Nucleus accumbens (tissue), 56 donors: ENCODE results near the gene SLC22A23.
A peak's percentile ranks its signal among the peaks of the same experiment; 100 is the strongest.
"Not testable (repeated sequence)": the region's sequence is repeated elsewhere in the genome, so short reads cannot be mapped to it uniquely, and the experiment has no call there.

ENCODE experiments used
- DNase-seq, 56 donors: peaks; one replicate each; lab custom pipeline; 2025; lab: John Stamatoyannopoulos, UW

Gene SLC22A23

GRCh38 chr6:3261518-3261820 lies 195.4 kb downstream of the SLC22A23 start:
- no peak for DNase-seq

GRCh38 chr6:3260772-3261517 lies 195.9 kb downstream of the SLC22A23 start:
- no peak for DNase-seq

- DNase-seq: no peak
Measured at GRCh38 chr6:3260296-3260695, 196.6 kb downstream of the SLC22A23 start.

- DNase-seq: peak in 27 of 56 donors; percentile 30 to 66 (median 53)
Measured at GRCh38 chr6:3259491-3259958, 197.3 kb downstream of the SLC22A23 start.

GRCh38 chr6:3258720-3259490 lies 197.9 kb downstream of the SLC22A23 start, which contains the start of gene PSMG4:
TSS of gene PSMG4 (plus strand) at chr6:3258947. CDS start at chr6:3259023, 76 bp downstream.
- DNase-seq: peak; percentile 30 to 96 (median 89)

- DNase-seq: no peak
Measured at GRCh38 chr6:3258201-3258600, 198.6 kb downstream of the SLC22A23 start.

- no peak for DNase-seq
Measured at GRCh38 chr6:3253597-3253961, 203.3 kb downstream of the SLC22A23 start.

- DNase-seq: no peak
Measured at GRCh38 chr6:3252861-3253596, 203.8 kb downstream of the SLC22A23 start.

GRCh38 chr6:3252369-3252768 lies 204.5 kb downstream of the SLC22A23 start:
- no peak for DNase-seq

- DNase-seq: peak in 54 of 56 donors; percentile 18 to 90 (median 61)
Measured at GRCh38 chr6:3251462-3252314, 205.2 kb downstream of the SLC22A23 start.

- peak in 7 of 56 donors; percentile 18 to 46 (median 30) for DNase-seq
Measured at GRCh38 chr6:3250231-3250675, 206.6 kb downstream of the SLC22A23 start.

GRCh38 chr6:3249821-3250220 lies 207.0 kb downstream of the SLC22A23 start:
- no peak for DNase-seq

- DNase-seq: peak; percentile 35 to 99 (median 91)
Measured at GRCh38 chr6:3247255-3248146, 209.3 kb downstream of the SLC22A23 start.

GRCh38 chr6:3245216-3245615 lies 211.6 kb downstream of the SLC22A23 start:
- DNase-seq: no peak

GRCh38 chr6:3244832-3245161 lies 212.1 kb downstream of the SLC22A23 start:
- DNase-seq: not testable (repeated sequence)

- DNase-seq: no peak
Measured at GRCh38 chr6:3244003-3244831, 212.6 kb downstream of the SLC22A23 start.

- DNase-seq: no peak
Measured at GRCh38 chr6:3242768-3243167, 214.1 kb downstream of the SLC22A23 start.

- DNase-seq: not testable (repeated sequence)
Measured at GRCh38 chr6:3241745-3242144, 215.1 kb downstream of the SLC22A23 start.
